Erythroblast (primary cell): ENCODE results near the gene ASB6.
"Not testable (repeated sequence)": the region's sequence is repeated elsewhere in the genome, so short reads cannot be mapped to it uniquely, and the experiment has no call there.

Experiments used
- DNase-seq, 2 experiments: peaks; one replicate each; lab custom pipeline; 2025; lab: John Stamatoyannopoulos, UW
- GATA1 ChIP-seq: IDR thresholded peaks from 2 replicates; pipeline ENCODE4 v1.6.1; 2011; ENCODE audit warnings: low read depth, mild to moderate bottlenecking, control low read depth, low read length, moderate library complexity
- POLR2A ChIP-seq: IDR thresholded peaks from 2 replicates; pipeline ENCODE4 v1.6.1; 2011; ENCODE audit warnings: mild to moderate bottlenecking, low read length

Gene ASB6

GRCh38 chr9:129644365-129644764 lies 2.4 kb upstream of the ASB6 start:
- TF ChIP-seq GATA1 (no peak), POLR2A (no peak)
- no peak for DNase-seq

- no peak for DNase-seq
- TF ChIP-seq POLR2A (no peak), GATA1 (no peak)
These were observed 1.8 kb upstream of the ASB6 start for GRCh38 chr9:129643706-129644105.

GRCh38 chr9:129640871-129641749 lies 841 bp downstream of the ASB6 start:
- TF ChIP-seq POLR2A: no peak
- no peak for TF ChIP-seq GATA1
- DNase-seq: peak; percentile 74 to 79

GRCh38 chr9:129640086-129640870 lies 1.7 kb downstream of the ASB6 start:
- no peak for DNase-seq
- TF ChIP-seq GATA1: no peak
- no peak for TF ChIP-seq POLR2A

GRCh38 chr9:129639756-129640085 lies 2.2 kb downstream of the ASB6 start:
- DNase-seq: no peak
- TF ChIP-seq GATA1 (no peak), POLR2A (no peak)

GRCh38 chr9:129639034-129639630 lies 2.8 kb downstream of the ASB6 start:
- no peak for DNase-seq
- TF ChIP-seq POLR2A (no peak), GATA1 (no peak)

- TF ChIP-seq GATA1: no peak
- DNase-seq: no peak
These were observed 4.1 kb downstream of the ASB6 start for GRCh38 chr9:129637673-129638439.

GRCh38 chr9:129637102-129637501 lies 4.8 kb downstream of the ASB6 start:
- no peak for DNase-seq
- no peak for TF ChIP-seq GATA1
- TF ChIP-seq POLR2A: no peak

- DNase-seq: not testable (repeated sequence)
These were observed 5.6 kb downstream of the ASB6 start for GRCh38 chr9:129636343-129636742.

- TF ChIP-seq GATA1: no peak
- TF ChIP-seq POLR2A: no peak
- DNase-seq: no peak
These were observed 6.6 kb downstream of the ASB6 start for GRCh38 chr9:129635099-129636065.

GRCh38 chr9:129633848-129634247 lies 8.1 kb downstream of the ASB6 start:
- no peak for DNase-seq
- TF ChIP-seq GATA1: no peak
- no peak for TF ChIP-seq POLR2A

- TF ChIP-seq POLR2A: no peak
These were observed 8.7 kb downstream of the ASB6 start for GRCh38 chr9:129633207-129633606.

GRCh38 chr9:129632460-129632859 lies 9.5 kb downstream of the ASB6 start:
- TF ChIP-seq GATA1 (no peak), POLR2A (no peak)
- no peak for DNase-seq

More at GRCh38 chr9:129633207-129633606, 8.7 kb downstream of the ASB6 start:
- no peak for DNase-seq
